DMS79 (cell line): ENCODE results near the gene SEMA4F.

Experiments
- DNase-seq: peaks from one replicate; lab custom pipeline; 2025; lab: John Stamatoyannopoulos, UW

SEMA4F gene

DNA sequence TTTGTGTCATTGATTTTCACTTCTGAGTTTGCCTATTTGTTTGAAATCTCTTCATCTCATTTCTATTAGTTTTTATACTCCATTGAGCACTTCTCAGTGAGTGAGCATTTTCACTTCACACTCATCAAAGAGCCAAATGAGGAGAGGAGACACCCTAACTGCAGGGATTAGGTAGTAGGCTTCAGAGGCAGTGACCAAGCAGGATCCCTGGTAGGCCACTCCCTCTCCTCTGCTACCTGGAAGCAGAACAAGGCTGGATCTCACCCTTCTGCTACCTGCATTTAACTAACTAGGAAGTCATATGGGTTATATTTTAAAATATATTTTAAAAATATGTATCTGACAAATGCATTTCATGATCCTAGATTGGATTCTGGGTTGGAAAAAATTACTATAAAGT is 52.7 kb downstream of the SEMA4F start:
- DNase-seq, result no peak

DNA sequence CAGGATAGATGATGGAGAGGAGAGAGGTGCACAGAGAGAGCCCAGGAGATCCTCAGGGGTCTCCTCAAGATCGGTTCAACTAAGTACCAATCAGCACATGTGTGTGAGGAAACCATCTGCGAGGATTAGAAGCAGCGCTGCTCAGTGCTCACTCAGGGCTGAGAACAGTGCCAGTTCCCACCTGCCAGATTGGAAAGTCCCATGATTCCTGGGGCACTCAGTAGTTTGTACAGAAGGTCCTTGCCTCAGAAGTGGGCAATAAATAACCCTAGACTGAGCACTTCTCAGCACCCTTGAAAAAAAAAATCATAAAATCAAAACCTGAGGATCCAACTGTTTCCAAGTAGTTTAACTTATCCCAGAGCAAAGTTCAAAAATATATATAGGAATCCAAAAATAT is 53.8 kb downstream of the SEMA4F start:
- peak; percentile 29 for DNase-seq

DNA sequence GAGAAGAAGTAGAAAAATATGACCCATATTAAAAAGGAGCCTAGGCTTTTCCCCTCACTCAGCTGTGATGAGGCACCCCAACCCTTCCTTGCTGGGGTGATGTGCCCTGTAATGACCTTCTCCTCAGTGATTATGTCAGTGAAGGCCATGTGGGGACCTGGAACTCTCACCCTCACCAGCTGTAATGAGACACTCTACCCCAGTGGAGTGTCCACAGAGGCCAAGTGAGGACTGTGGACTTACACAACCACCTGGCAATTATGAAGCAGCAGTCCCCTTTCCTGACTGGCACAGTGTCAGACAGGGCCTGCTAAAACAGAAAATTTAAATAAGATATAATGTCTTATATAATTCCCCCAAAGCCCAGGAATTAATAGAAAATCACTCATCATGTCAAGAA is 54.2 kb downstream of the SEMA4F start:
- DNase-seq, result no peak

DNA sequence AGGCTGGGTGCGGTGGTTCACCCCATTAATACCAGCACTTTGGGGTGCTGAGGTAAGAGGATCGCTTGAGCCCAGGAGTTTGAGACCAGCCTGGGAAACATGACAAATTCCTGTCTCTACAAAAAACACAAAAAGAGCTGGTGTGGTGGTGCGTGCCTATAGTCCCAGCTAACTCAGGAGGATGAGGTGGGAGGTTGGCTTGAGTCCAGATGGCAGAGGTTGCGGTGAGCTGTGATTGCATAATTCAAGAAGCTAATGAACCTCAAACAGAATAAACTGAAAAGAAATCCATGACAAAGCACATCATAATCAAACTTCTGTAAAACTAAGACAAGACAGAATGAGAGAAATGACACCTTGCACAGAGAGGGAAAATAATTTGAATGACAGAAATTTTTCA is 54.8 kb downstream of the SEMA4F start:
- DNase-seq, result no peak

DNA sequence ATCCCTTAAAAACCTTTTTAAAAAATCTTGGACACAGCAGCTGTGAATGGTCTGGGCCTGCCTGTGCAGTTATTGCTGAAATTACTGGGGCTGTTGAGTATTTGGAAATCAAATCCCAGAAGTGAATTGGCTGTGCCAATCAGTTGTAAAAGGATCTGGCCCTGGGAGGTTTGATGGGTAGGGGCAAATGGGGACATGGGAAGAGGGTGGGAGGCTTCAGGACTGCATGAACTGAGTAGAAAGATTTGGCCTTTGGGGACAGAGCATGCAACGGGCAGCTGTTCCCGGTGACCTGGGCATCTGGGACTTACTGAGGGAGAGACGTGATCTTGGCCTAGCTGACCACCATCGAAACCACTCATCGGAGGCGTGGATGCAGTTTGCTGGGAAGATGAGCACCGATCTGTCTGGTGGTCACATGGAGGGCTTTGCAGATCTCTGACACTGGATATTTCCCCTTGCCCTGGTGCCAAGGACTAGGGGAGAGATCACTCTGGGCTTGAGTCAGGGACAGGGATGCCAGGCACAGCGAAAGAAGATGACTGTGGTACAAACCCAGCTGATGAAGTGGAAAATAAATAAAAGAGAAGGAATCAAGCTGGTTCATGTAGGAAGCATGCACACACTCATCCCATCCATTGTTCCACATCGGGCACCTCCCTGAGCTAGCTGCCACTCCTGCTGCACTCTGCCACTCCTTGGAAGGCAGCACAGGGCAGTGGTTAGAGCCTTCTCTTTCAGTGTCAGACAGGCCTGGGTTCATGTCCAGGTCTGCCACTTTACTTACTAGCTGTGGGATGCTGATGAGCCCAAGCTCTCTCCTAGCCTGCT is 58.4 kb downstream of the SEMA4F start:
- no peak for DNase-seq

DNA sequence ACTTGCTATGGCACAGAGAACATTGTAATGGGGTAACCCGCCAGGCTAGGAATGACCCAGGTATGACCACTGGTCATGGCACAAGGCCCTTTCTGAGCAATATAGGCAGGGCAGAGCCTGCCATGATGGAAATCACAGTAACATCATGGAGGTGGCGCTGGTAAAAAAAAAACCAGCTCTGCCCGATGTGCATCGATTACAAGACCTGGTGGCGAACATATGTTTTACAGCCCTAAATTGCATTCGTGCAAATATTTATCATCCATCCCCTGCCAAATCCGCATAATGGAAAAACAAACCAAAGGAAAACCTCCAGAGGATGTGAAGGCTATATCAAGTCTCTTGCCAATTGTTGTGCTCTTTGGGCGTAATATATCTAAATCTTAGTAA is 60.6 kb downstream of the SEMA4F start:
- DNase-seq, result no peak

DNA sequence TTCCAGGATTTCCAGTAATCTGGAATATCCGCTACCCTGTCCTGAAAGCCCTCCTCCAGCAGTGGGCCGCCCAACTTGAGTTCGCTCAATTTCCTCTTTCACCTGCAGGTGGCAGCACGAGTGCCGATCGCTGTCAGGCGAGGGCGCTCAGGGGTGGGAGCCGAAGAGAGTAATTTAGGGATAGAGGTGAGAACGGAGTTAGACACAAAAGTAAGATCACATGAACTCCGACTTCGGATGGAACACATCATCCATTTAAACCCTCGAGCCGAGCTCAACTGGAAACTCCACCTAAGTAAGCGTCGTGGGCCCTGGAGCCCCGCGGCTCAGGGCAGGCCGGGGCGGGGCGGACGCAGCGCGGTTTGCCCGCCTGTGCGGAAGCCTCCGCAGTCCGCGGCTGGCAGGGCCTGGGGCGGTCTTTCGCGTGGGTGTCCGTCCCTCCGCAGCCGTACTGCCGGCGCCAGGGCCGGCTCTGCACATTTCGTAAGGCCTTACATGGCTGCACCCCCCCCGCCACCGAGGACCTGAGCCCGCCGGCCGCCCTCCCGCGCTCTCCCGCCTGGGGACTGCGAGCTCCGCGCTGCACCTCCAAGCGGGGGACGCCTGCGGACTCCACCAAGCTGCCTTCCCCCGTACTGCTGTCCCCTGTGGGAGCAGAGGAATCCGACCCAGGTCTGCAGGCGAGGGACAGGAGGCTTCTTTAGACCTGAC is 61.2 kb downstream of the SEMA4F start:
- DNase-seq, result peak; percentile 55

DNA sequence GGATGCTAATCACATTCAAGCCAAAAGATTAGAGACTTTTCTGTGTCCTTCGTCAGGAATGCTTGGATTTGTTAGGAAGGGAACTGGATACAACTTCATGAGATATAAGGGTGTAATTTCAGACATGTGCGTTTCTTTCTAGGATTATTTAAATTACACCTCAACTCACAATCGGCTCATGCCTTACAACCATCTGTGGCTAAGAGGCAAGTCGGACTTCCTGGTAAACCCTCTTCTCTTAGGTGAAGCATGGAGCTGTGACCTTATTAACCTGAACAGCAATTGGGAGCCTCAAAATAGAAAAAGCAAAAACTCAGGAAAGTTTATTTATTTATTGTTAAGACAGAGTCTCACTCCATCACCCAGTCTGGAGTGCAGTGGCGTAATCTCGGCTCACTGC is 61.8 kb downstream of the SEMA4F start:
- DNase-seq, result peak; percentile 32

DNA sequence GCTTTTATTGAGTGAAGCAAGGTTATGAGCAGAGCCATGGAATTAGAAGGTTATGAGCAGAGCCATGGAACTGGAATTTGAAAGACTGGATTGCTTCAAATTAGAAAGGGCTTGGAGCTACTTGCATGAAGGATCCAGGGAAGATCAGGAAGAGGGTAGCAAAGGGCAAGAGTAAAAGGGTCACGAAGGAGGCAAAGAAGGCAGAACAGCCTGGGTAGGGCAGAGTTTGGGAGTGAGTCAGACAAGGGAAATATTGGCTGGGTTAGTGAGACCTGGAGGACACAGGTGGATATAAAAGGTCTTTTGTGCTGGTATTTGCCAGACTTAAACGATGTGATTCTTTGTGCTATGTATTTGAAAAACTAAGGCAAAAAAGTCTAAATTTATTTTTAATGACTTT is 65.0 kb downstream of the SEMA4F start:
- DNase-seq, result no peak

DNA sequence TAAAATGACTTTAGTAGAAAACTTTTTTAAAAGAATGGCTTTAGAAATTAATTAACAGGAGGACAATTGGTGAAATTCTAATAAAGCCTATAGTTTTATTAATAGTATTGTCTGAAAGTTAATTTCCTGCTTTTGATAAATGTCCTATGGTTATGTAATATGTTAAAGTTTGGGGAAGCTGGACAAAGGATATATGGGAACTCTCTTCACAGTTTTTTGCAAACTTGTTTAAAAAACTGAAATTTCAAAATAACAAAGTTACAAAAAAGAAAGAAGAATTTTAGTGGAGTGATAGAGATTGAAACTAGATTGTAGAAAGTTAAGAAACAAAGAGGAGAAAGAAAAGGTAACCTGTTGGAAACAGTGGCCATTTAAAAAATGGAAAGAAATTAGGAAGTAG is 67.3 kb downstream of the SEMA4F start:
- DNase-seq, result no peak

DNA sequence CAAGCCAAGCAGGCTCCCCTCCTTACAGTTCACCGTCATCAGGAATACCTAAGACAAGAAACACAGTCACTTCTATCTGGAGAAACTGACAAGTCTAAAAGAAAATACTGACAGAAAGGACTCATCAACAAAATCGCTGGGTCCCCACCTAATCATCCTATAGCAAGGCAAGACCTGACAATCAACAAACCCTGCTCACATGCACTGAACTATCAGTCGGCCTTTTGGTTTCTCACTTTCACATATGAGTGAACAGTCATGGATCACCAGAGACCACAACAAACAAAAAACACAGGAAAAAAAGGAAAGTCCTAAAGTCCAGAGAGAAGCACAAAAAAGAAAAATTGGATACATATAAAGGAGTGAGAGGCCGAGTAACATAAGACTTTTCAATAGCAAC is 70.4 kb downstream of the SEMA4F start:
- no peak for DNase-seq

DNA sequence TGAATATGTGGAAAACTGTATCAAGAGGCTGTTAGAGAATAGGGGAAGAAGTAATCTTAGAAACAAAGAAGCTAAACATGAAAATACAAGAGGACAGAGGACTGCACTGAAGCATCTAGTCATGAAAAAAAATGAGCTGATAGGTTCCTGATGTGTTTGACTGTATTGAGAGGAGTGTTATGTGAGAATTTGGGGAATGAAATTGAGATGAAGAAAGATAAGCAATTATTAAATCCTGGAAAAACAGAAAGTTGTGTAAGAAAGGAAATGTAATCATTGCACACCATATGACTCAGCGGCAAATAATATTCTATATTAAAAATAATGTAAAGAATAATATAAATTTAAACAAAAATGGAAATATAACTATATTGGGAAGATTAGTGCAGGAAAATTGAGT is 71.2 kb downstream of the SEMA4F start:
- no peak for DNase-seq

DNA sequence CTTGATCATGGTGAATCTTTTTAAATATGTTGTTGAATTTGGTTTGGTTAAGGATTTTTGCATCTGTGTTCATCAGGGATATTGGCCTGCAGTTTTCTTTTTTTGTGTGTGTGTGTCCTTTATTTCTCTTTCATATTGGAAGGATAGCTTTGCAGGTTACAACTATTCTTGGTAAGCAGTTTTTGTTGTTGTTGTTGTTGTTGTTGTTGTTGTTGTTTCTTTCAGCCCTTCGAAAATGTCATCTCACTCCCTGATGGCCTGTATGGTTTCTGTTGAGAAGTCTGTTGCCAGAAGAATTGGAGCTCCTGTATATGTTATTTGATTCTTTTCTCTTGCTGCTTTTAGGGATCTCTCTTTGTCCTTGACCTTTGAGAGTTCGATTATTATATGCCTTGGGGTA is 74.8 kb downstream of the SEMA4F start:
- DNase-seq, result no peak

DNA sequence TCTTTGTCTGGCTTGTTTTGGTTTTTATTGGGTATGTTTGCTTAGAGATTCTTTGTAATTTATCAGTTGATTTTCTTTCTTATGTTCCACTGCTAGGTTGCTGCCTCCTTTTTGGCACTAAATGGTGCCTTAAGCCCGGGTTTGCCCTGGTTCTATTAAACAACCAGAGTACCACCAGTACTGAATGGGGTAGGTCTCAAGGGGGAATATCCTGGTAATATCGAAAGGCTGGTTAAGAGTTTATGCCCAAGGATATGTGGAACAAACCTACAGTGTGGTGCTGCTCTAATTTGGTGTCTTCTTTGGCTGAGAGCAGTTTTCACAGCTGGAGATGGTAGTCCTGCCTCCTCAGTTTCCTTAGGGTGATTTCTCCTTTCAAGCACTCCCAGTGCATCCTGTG is 76.5 kb downstream of the SEMA4F start:
- DNase-seq, result no peak
